A549 (cell line): ENCODE data around the gene IFITM5.

Experiments used
- CTCF ChIP-seq: fragments of >200 bp; sonication (Bioruptor Twin); formaldehyde crosslinking; IDR thresholded peaks from 3 replicates; pipeline ENCODE4 v1.5.1; 2016
- FOSL2 ChIP-seq, 2 experiments: fragments of 450-650 bp in 1 of 2; fragments of >200 bp in 1 of 2; sonication (Bioruptor Twin) in 1 of 2; formaldehyde crosslinking; IDR thresholded peaks; 2 replicates each; pipeline versions ENCODE4 v1.5.0 to v1.6.1; 2016 to 2020; ENCODE audit warnings: mild to moderate bottlenecking in 1 of 2, moderate library complexity in 1 of 2
- POLR2A ChIP-seq: IDR thresholded peaks from 2 replicates; pipeline ENCODE4 v1.6.1; 2012; ENCODE audit warnings: mild to moderate bottlenecking, low read length
- USF2 ChIP-seq: fragments of 450-650 bp; IDR thresholded peaks from 2 replicates; pipeline ENCODE4 v1.6.1; 2014; ENCODE audit warnings: antibody characterized with exemption

GRCh38 chr11:342328-342727 lies 43.0 kb upstream of the IFITM5 start:
- TF ChIP-seq CTCF = no peak
- TF ChIP-seq FOSL2 (IDR thresholded peaks at IDR 0.05) = no peak
- no peak for TF ChIP-seq FOSL2 (CRISPR knock-in tag; IDR thresholded peaks at IDR 0.05)
- no peak for TF ChIP-seq POLR2A
- no peak for TF ChIP-seq USF2
